Neural cell (in vitro differentiated cells): Measurements from ENCODE around the gene SDK2.

Experiments
- CTCF ChIP-seq: fragments of 450-650 bp; IDR thresholded peaks from 2 replicates; pipeline ENCODE4 v1.5.1; 2014; ENCODE audit warnings: antibody characterized with exemption, mild to moderate bottlenecking, moderate library complexity; ENCODE audit not compliant: poor library complexity, severe bottlenecking
- EZH2 ChIP-seq: fragments of 200-600, 300-800 bp; shearing (Covaris generic), sonication (generic); IDR thresholded peaks from 2 replicates; pipeline ENCODE4 v1.6.1; 2014; ENCODE audit warnings: antibody characterized with exemption, low read length, borderline replicate concordance, mild to moderate bottlenecking; ENCODE audit not compliant: insufficient read depth, poor library complexity, severe bottlenecking
- POLR2AphosphoS5 ChIP-seq: IDR thresholded peaks from 2 replicates; pipeline ENCODE4 v1.6.1; 2012
- RAD21 ChIP-seq: fragments of 450-650 bp; conservative IDR thresholded peaks from 2 replicates; pipeline ENCODE4 v1.6.1; 2014; ENCODE audit warnings: antibody characterized with exemption, mild to moderate bottlenecking, moderate library complexity
- REST ChIP-seq: IDR thresholded peaks from 2 replicates; pipeline ENCODE4 v1.6.1; 2012; ENCODE audit warnings: borderline replicate concordance
- SMC3 ChIP-seq: fragments of 450-650 bp; conservative IDR thresholded peaks from 2 replicates; pipeline ENCODE4 v1.6.1; 2014; ENCODE audit warnings: antibody characterized with exemption, mild to moderate bottlenecking, moderate library complexity; ENCODE audit not compliant: poor library complexity
- TAF1 ChIP-seq: IDR thresholded peaks from 2 replicates; pipeline ENCODE4 v1.6.1; 2012; ENCODE audit warnings: low read depth

DNA sequence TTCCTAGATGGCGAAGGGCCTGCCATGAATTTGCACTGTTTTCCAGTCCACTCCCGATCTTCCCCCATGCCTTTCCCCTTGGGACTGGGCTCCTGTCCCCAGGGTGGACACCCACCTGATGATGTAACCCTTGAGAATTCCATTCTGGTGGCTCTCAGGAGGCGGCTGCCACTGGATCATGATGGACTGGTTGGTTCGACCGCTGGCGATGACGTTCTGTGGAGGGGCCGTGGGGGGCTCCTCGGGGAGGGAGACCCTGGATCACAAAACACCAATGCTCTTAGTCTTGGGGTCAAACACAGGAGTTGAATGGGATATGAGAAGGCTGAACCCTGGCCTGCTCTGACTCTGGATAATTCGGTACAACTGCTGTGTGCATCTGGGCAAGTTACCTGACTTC lies 225.2 kb downstream of the SDK2 start:
- TF ChIP-seq CTCF (no peak), REST (no peak), TAF1 (no peak), POLR2AphosphoS5 (no peak), SMC3 (no peak), EZH2 (no peak), RAD21 (no peak)
